GM10266 (cell line): Measurements from ENCODE around the gene CST8.

ENCODE experiments used
- DNase-seq: peaks from one replicate; pipeline ENCODE4 v3.0.0; 2012; ENCODE audit errors: extremely low spot score
- TF ChIP-seq, protein P1 (sequence below): IDR thresholded peaks from 2 replicates; pipeline ENCODE4 v1.5.1; 2012; ENCODE audit warnings: mild to moderate bottlenecking, low read depth; ENCODE audit not compliant: control insufficient read depth, insufficient read depth; ENCODE audit errors: missing control alignments

CST8 gene

DNA sequence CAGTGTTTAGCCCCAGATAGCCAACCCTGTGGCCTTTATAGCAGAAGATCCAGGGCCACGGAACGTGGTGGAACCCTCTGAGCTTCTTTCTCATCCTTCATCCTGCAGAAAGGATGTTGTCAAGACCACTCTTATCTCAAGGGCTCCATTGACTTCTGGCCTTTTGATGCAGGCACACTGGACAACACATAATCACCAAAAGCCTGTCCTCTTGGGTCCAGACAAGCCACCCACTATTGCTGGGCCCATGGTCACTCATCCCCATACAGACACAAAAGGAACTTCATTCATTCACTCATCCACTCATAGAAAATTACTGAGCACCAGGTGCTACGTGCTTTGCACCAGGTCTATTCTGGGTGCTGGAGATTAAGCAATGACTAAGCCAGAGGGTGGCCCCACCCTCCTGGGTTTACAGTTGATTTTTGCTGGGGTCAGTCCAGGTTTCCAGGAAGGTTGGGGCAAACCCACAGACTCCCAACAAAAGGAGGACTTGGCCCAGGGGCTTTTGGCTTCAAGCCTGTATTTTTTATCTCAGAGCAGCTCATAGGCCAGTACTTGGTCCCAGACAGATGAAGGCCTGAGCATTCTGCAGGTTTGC is 2.4 kb downstream of the CST8 start:
- DNase-seq, result no peak
- TF ChIP-seq, protein P1, sequence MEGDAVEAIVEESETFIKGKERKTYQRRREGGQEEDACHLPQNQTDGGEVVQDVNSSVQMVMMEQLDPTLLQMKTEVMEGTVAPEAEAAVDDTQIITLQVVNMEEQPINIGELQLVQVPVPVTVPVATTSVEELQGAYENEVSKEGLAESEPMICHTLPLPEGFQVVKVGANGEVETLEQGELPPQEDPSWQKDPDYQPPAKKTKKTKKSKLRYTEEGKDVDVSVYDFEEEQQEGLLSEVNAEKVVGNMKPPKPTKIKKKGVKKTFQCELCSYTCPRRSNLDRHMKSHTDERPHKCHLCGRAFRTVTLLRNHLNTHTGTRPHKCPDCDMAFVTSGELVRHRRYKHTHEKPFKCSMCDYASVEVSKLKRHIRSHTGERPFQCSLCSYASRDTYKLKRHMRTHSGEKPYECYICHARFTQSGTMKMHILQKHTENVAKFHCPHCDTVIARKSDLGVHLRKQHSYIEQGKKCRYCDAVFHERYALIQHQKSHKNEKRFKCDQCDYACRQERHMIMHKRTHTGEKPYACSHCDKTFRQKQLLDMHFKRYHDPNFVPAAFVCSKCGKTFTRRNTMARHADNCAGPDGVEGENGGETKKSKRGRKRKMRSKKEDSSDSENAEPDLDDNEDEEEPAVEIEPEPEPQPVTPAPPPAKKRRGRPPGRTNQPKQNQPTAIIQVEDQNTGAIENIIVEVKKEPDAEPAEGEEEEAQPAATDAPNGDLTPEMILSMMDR, result no peak

DNA sequence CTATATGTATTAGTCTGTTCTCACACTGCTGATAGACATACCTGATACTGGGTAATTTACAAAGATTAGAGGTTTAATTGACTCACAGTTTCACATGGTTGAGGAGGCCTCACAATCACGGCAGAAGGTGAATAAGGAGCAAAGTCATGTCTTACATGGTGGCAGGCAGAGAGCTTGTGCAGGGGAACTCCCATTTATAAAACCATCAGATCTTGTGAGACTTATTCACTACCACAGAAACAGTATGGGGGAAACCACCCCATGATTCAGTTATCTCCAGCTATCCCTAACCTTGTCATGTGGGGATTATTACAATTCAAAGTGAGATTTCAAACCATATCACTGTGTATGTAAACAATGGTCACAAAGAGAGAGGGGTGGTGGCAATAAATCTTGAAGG is 6.6 kb downstream of the CST8 start:
- TF ChIP-seq, protein P1, result no peak
- DNase-seq, result no peak

DNA sequence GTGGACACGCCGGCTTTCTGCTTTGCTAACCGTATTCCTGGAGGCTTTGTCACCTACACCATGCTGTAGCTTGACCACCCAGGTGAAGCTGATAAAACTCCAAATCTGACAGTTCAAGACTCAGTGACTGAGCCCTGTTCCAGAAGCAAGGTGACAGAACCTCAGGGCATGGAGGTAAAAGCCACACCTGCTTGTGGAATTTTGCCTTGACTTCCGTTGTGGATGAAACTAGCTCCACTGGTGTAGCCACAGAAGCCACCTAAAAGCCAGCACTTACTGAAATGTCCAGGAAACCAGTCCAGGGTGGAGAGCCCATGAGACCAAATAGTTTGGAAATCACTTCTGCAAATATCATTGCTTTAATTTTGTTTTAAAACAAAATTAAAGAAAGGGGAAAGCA is 11.0 kb downstream of the CST8 start:
- DNase-seq, result no peak
- TF ChIP-seq, protein P1, result no peak

DNA sequence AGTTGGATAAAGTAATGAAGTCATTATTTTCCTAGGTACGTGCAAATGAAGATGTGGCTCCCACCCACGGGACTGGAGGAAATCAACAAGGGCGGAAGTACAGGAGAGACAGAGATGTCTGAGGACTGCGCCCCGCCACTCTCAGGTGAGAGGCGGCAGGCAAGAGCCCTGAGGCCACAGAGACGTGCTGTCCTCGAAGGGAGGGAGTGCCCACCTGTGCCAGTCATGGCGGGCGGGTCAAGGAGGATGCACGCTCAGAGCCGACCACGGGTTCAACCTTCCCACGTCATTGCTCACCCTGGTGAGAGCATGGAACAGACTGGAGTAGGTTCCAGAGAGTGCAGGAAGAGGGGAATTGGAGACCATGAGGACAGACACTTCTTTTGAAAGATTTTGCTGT is 12.7 kb downstream of the CST8 start:
- TF ChIP-seq, protein P1, result no peak
- no peak for DNase-seq

DNA sequence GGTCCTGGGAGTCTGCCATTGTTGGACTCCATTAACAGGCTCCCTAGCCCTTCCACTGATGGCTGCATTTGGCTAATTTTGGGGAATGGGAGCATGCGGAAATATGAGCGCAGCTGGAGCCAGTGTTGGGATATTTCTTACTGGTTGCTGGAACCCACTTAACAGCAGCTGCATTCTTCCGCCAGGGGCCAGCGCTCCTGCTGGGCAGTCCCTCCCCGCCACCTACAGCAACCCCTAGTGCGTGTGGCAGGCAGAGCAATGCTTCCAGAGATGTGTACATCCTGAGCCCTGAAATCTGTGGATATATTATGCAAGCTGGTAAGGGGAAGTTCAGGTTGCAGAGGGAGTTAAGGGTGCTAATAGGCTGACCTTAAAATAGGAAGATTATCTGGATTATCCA is 16.4 kb downstream of the CST8 start:
- no peak for DNase-seq
- TF ChIP-seq, protein P1, result no peak

DNA sequence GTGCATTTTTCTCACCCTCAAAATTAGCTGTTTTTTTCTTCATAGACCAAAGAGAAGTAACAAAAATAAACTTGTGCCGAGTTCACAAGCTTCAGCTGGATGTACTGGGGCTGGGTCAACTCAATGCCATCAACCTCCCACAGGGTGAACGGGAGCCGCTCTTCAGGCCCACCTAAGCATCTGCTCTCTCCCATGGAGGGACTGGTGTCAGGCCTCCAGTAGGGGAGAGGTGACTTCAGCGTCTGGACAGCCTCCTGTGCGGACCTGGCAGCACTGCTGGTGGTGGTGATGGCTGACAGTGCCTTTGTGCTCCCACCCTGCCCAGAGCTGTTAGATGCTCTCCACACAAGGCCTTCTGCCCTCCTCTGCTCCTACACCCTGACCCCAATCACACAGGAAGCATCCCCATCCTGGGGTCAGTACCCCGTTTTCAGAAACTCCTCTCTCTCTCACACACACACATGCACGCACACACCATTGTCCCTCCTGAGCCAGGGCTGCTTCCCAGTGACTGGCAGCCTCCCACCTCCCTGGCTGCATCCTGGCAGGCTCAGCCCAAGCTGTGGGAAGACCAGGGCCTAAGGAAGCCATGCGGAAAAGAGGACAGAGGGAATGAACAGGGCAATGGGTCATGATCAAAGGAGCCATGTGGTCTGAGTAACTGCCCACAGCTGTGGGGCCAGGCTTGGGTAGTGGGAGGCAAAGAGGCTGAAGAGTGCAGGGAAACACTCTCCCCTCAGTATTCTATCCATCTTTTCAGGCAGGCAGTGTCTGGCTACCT is 17.7 kb downstream of the CST8 start:
- DNase-seq, result no peak
- TF ChIP-seq, protein P1, result no peak

DNA sequence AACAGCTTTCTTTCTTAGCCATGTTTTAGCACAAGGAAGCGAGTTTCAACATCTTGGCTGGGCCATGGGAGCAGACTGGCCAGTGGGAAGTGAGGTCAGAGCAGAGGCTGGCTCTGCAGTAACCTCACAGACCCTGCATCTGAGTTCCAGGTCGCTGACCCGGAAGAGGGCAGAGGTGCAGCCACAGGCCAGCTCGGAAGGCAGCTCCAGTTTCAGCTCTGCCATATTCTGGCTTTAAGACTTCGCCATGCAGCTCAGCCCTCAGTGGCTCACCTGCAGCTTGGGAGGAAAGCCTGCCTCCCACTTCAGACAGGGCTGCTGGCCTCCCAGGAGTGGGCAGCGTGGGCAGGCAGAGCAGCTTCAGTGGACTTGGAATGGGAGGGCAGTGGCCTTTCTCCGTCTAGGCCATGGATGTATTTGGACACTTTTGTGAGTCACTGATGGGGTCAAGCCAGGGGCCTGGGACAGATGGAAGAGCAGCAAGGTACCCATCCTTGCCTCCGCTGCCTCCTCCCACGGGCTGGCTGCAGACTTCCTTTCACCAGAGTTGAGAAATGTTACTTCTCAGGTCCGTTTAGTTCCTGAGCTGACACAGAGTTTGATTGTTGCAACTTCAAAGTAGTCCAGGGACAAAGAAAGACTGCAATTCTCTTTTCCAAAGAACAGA is 18.5 kb downstream of the CST8 start:
- TF ChIP-seq, protein P1, result no peak
- DNase-seq, result no peak
